HEK293 (cell line): Measurements from ENCODE around the gene HOXA6.

Experiments
- FEZF1 ChIP-seq: fragments of 450-650 bp; formaldehyde crosslinking; IDR thresholded peaks from 2 replicates; pipeline ENCODE4 v1.5.1; 2016; ENCODE audit warnings: missing biosample characterization, missing genetic modification characterization
- GLIS2 ChIP-seq: fragments of 450-650 bp; formaldehyde crosslinking; IDR thresholded peaks from 2 replicates; pipeline ENCODE4 v1.5.1; 2016; ENCODE audit warnings: missing biosample characterization, missing genetic modification characterization
- HOXA7 ChIP-seq: sonication (generic); formaldehyde crosslinking; IDR thresholded peaks from 2 replicates; pipeline ENCODE4 v1.8.1; 2022; ENCODE audit warnings: missing genetic modification reagents, borderline replicate concordance
- HOXC10 ChIP-seq: sonication (generic); formaldehyde crosslinking; IDR thresholded peaks from 2 replicates; pipeline ENCODE4 v1.8.1; 2023; ENCODE audit warnings: mild to moderate bottlenecking, missing genetic modification reagents
- KLF17 ChIP-seq: fragments of 450-650 bp; formaldehyde crosslinking; IDR thresholded peaks from 2 replicates; pipeline ENCODE4 v1.5.1; 2016; ENCODE audit warnings: missing biosample characterization, missing genetic modification characterization
- PRDM1 ChIP-seq: fragments of 450-650 bp; formaldehyde crosslinking; IDR thresholded peaks from 2 replicates; pipeline ENCODE4; 2016; ENCODE audit warnings: missing biosample characterization, missing genetic modification characterization
- SP3 ChIP-seq: fragments of 450-650 bp; formaldehyde crosslinking; IDR thresholded peaks from 2 replicates; pipeline ENCODE4 v1.5.1; 2016; ENCODE audit warnings: missing biosample characterization, missing genetic modification characterization
- ZBTB1 ChIP-seq: fragments of 450-650 bp; formaldehyde crosslinking; IDR thresholded peaks from 2 replicates; pipeline ENCODE4 v1.5.1; 2016; ENCODE audit warnings: missing biosample characterization, missing genetic modification characterization
- ZBTB17 ChIP-seq: fragments of 450-650 bp; formaldehyde crosslinking; IDR thresholded peaks from 2 replicates; pipeline ENCODE4 v1.5.1; 2016; ENCODE audit warnings: missing biosample characterization, missing genetic modification characterization
- ZFP3 ChIP-seq: fragments of 450-650 bp; formaldehyde crosslinking; IDR thresholded peaks from 2 replicates; pipeline ENCODE4 v1.5.1; 2016; ENCODE audit warnings: low read depth, missing biosample characterization, missing genetic modification characterization
- ZFP41 ChIP-seq: fragments of 450-650 bp; formaldehyde crosslinking; IDR thresholded peaks from 2 replicates; pipeline ENCODE4 v1.5.1; 2016; ENCODE audit warnings: missing biosample characterization, missing genetic modification characterization, borderline replicate concordance
- ZNF10 ChIP-seq: fragments of 450-650 bp; formaldehyde crosslinking; IDR thresholded peaks from 2 replicates; pipeline ENCODE4 v1.5.1; 2017; ENCODE audit warnings: missing biosample characterization, missing genetic modification characterization
- ZNF140 ChIP-seq: fragments of 450-650 bp; formaldehyde crosslinking; IDR thresholded peaks from 2 replicates; pipeline ENCODE4 v1.5.1; 2016; ENCODE audit warnings: missing biosample characterization, missing genetic modification characterization
- ZNF155 ChIP-seq: fragments of 450-650 bp; formaldehyde crosslinking; IDR thresholded peaks from 2 replicates; pipeline ENCODE4 v1.5.1; 2016; ENCODE audit warnings: missing biosample characterization, missing genetic modification characterization
- ZNF19 ChIP-seq: fragments of 450-650 bp; formaldehyde crosslinking; IDR thresholded peaks from 2 replicates; pipeline ENCODE4; 2016; ENCODE audit warnings: missing biosample characterization, missing genetic modification characterization, low read depth
- ZNF2 ChIP-seq: fragments of 450-650 bp; formaldehyde crosslinking; IDR thresholded peaks from 2 replicates; pipeline ENCODE4 v1.5.1; 2016; ENCODE audit warnings: missing biosample characterization, missing genetic modification characterization
- ZNF211 ChIP-seq: fragments of 450-650 bp; formaldehyde crosslinking; IDR thresholded peaks from 2 replicates; pipeline ENCODE4 v1.5.1; 2016; ENCODE audit warnings: low read depth, missing biosample characterization, missing genetic modification characterization
- ZNF274 ChIP-seq, 2 experiments: fragments of 200-500 bp in 1 of 2; fragments of 450-650 bp in 1 of 2; sonication (Bioruptor generic) in 1 of 2; formaldehyde crosslinking in 1 of 2; IDR thresholded peaks; 2 replicates each; pipeline versions ENCODE4 v1.5.1 to v1.6.1; 2014 to 2016; ENCODE audit warnings: borderline replicate concordance in 1 of 2, inconsistent platforms in 1 of 2, low read length in 1 of 2, missing biosample characterization in 1 of 2, missing genetic modification characterization in 1 of 2
- ZNF366 ChIP-seq: fragments of 450-650 bp; formaldehyde crosslinking; conservative IDR thresholded peaks from 2 replicates; pipeline ENCODE4 v1.5.1; 2016; ENCODE audit warnings: missing biosample characterization, missing genetic modification characterization
- ZNF426 ChIP-seq: fragments of 450-650 bp; formaldehyde crosslinking; IDR thresholded peaks from 2 replicates; pipeline ENCODE4 v1.5.1; 2017; ENCODE audit warnings: missing biosample characterization, missing genetic modification characterization, mild to moderate bottlenecking, inconsistent platforms, moderate library complexity
- ZNF473 ChIP-seq: fragments of 450-650 bp; formaldehyde crosslinking; IDR thresholded peaks from 2 replicates; pipeline ENCODE4 v1.5.1; 2017; ENCODE audit warnings: missing biosample characterization, missing genetic modification characterization
- ZNF501 ChIP-seq: fragments of 450-650 bp; formaldehyde crosslinking; IDR thresholded peaks from 2 replicates; pipeline ENCODE4 v1.5.1; 2016; ENCODE audit warnings: missing biosample characterization, missing genetic modification characterization
- ZNF521 ChIP-seq: fragments of 450-650 bp; formaldehyde crosslinking; IDR thresholded peaks from 2 replicates; pipeline ENCODE4 v1.5.1; 2017; ENCODE audit warnings: missing biosample characterization, mild to moderate bottlenecking, missing genetic modification characterization
- ZNF549 ChIP-seq: fragments of 450-650 bp; IDR thresholded peaks from 2 replicates; pipeline ENCODE4 v1.5.1; 2018; ENCODE audit warnings: missing biosample characterization, missing genetic modification characterization, mild to moderate bottlenecking, inconsistent platforms, moderate library complexity
- ZNF600 ChIP-seq: fragments of 450-650 bp; formaldehyde crosslinking; IDR thresholded peaks from 2 replicates; pipeline ENCODE4 v1.5.1; 2016; ENCODE audit warnings: missing biosample characterization, missing genetic modification characterization
- ZNF654 ChIP-seq: fragments of 450-650 bp; formaldehyde crosslinking; IDR thresholded peaks from 2 replicates; pipeline ENCODE4 v1.5.1; 2016; ENCODE audit warnings: low read depth, missing biosample characterization, missing genetic modification characterization
- ZNF670 ChIP-seq: fragments of 450-650 bp; formaldehyde crosslinking; IDR thresholded peaks from 2 replicates; pipeline ENCODE4 v1.5.1; 2016; ENCODE audit warnings: missing biosample characterization, missing genetic modification characterization, low read depth
- ZNF701 ChIP-seq: fragments of 450-650 bp; formaldehyde crosslinking; IDR thresholded peaks from 2 replicates; pipeline ENCODE4 v1.5.1; 2016; ENCODE audit warnings: missing biosample characterization, missing genetic modification characterization
- ZNF792 ChIP-seq: fragments of 450-650 bp; formaldehyde crosslinking; IDR thresholded peaks from 2 replicates; pipeline ENCODE4 v1.5.1; 2016; ENCODE audit warnings: missing biosample characterization, missing genetic modification characterization
- ZSCAN30 ChIP-seq: fragments of 450-650 bp; IDR thresholded peaks from 2 replicates; pipeline ENCODE4 v1.5.1; 2018; ENCODE audit warnings: missing biosample characterization, mild to moderate bottlenecking, missing genetic modification characterization, moderate library complexity
- TF ChIP-seq, protein P1 (sequence below): fragments of 450-650 bp; formaldehyde crosslinking; IDR thresholded peaks from 2 replicates; pipeline ENCODE4 v1.5.1; 2016; ENCODE audit warnings: missing biosample characterization, missing genetic modification characterization
- TF ChIP-seq, protein P2 (sequence below): fragments of 450-650 bp; formaldehyde crosslinking; IDR thresholded peaks from 2 replicates; pipeline ENCODE4 v1.5.1; 2017; ENCODE audit warnings: missing biosample characterization, missing genetic modification characterization
- TF ChIP-seq, protein P3 (sequence below): fragments of 450-650 bp; formaldehyde crosslinking; conservative IDR thresholded peaks from 2 replicates; pipeline ENCODE4 v1.5.1; 2016; ENCODE audit warnings: low read depth, missing biosample characterization, missing genetic modification characterization
- TF ChIP-seq, protein P4 (sequence below): fragments of 450-650 bp; IDR thresholded peaks from 2 replicates; pipeline ENCODE4 v1.5.1; 2018; ENCODE audit warnings: missing biosample characterization, missing genetic modification characterization

Gene HOXA6

DNA sequence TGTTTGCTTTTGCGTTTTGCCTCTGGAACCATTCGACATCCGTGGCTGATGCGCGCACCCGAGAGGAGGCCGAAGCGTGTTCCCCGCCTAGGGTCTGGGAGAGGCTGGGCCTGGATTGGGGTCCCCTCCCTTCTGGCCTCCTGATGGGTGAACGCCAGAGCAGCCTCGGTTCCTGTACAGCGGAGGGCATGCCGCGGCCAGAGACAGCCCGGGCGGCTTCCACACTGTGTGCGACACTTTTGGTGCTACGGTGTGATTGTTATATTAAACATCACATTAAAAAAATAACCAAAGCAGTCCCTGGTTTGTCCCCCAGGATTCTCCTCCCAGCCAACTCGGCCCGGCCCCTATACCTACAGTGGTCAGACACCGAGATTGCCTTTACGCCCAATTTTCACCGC, 12.6 kb upstream of the HOXA6 start (continued):
- TF ChIP-seq HOXC10 (CRISPR knock-in tag) (no peak), SP3 (tag by site-specific recombination) (no peak), ZBTB17 (tag by site-specific recombination) (0 out of 2 replicates have a peak, but pooled peaks have one; percentile 2), ZNF19 (no peak), PRDM1 (tag by site-specific recombination) (no peak), ZFP3 (no peak), ZFP41 (no peak), ZNF792 (no peak), FEZF1 (tag by site-specific recombination) (no peak), ZNF426 (tag by site-specific recombination) (no peak), ZBTB1 (no peak), ZNF2 (tag by site-specific recombination) (peak; percentile 54; the same call in 1 of the 2 replicates), ZNF600 (tag by site-specific recombination) (peak; percentile 59), ZNF366 (tag by site-specific recombination) (no peak), ZNF521 (tag by site-specific recombination) (no peak), ZNF670 (no peak), ZNF473 (tag by site-specific recombination) (no peak), ZNF155 (tag by site-specific recombination) (no peak), ZNF274 (IDR thresholded peaks at IDR 0.05; ENCODE audit: low read length) (no peak), ZNF274 (tag by site-specific recombination; IDR thresholded peaks at IDR 0.05; ENCODE audit: borderline replicate concordance) (no peak), ZNF211 (tag by site-specific recombination) (no peak), HOXA7 (CRISPR knock-in tag) (no peak), ZNF10 (no peak), ZNF549 (tag by site-specific recombination) (no peak), ZNF140 (tag by site-specific recombination) (no peak), ZNF501 (tag by site-specific recombination) (no peak; the same call in 1 of the 2 replicates), ZSCAN30 (tag by site-specific recombination) (no peak), ZNF701 (tag by site-specific recombination) (no peak), ZNF654 (no peak), GLIS2 (peak; percentile 55), KLF17 (no peak)
- TF ChIP-seq, protein P1, sequence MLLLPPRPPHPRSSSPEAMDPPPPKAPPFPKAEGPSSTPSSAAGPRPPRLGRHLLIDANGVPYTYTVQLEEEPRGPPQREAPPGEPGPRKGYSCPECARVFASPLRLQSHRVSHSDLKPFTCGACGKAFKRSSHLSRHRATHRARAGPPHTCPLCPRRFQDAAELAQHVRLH (tag by site-specific recombination): no peak
- TF ChIP-seq, protein P2, sequence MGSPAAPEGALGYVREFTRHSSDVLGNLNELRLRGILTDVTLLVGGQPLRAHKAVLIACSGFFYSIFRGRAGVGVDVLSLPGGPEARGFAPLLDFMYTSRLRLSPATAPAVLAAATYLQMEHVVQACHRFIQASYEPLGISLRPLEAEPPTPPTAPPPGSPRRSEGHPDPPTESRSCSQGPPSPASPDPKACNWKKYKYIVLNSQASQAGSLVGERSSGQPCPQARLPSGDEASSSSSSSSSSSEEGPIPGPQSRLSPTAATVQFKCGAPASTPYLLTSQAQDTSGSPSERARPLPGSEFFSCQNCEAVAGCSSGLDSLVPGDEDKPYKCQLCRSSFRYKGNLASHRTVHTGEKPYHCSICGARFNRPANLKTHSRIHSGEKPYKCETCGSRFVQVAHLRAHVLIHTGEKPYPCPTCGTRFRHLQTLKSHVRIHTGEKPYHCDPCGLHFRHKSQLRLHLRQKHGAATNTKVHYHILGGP (tag by site-specific recombination): no peak
- TF ChIP-seq, protein P3, sequence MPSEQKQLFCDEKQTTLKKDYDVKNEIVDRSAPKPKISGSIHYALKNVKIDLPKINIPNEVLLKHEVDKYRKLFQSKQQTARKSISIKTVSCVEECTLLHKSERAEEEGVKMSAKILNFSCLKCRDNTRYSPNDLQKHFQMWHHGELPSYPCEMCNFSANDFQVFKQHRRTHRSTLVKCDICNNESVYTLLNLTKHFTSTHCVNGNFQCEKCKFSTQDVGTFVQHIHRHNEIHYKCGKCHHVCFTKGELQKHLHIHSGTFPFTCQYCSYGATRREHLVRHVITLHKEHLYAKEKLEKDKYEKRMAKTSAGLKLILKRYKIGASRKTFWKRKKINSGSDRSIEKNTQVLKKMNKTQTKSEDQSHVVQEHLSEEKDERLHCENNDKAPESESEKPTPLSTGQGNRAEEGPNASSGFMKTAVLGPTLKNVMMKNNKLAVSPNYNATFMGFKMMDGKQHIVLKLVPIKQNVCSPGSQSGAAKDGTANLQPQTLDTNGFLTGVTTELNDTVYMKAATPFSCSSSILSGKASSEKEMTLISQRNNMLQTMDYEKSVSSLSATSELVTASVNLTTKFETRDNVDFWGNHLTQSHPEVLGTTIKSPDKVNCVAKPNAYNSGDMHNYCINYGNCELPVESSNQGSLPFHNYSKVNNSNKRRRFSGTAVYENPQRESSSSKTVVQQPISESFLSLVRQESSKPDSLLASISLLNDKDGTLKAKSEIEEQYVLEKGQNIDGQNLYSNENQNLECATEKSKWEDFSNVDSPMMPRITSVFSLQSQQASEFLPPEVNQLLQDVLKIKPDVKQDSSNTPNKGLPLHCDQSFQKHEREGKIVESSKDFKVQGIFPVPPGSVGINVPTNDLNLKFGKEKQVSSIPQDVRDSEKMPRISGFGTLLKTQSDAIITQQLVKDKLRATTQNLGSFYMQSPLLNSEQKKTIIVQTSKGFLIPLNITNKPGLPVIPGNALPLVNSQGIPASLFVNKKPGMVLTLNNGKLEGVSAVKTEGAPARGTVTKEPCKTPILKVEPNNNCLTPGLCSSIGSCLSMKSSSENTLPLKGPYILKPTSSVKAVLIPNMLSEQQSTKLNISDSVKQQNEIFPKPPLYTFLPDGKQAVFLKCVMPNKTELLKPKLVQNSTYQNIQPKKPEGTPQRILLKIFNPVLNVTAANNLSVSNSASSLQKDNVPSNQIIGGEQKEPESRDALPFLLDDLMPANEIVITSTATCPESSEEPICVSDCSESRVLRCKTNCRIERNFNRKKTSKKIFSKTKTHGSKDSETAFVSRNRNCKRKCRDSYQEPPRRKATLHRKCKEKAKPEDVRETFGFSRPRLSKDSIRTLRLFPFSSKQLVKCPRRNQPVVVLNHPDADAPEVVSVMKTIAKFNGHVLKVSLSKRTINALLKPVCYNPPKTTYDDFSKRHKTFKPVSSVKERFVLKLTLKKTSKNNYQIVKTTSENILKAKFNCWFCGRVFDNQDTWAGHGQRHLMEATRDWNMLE (tag by site-specific recombination): no peak
- TF ChIP-seq, protein P4, sequence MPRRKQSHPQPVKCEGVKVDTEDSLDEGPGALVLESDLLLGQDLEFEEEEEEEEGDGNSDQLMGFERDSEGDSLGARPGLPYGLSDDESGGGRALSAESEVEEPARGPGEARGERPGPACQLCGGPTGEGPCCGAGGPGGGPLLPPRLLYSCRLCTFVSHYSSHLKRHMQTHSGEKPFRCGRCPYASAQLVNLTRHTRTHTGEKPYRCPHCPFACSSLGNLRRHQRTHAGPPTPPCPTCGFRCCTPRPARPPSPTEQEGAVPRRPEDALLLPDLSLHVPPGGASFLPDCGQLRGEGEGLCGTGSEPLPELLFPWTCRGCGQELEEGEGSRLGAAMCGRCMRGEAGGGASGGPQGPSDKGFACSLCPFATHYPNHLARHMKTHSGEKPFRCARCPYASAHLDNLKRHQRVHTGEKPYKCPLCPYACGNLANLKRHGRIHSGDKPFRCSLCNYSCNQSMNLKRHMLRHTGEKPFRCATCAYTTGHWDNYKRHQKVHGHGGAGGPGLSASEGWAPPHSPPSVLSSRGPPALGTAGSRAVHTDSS (tag by site-specific recombination): no peak
